Stimulated activated CD8-positive, alpha-beta memory T cell treated with anti-CD3 and anti-CD28 coated beads, Interleukin-7, amount 100 ng/mL, for 48 hours (primary cell): ENCODE measurements around the gene MAGEB10.
"Not testable (repeated sequence)": the region's sequence is repeated elsewhere in the genome, so short reads cannot be mapped to it uniquely, and the experiment has no call there.

ENCODE experiments used
- DNase-seq, 2 donors: peaks; one replicate each; pipeline ENCODE4 v3.0.0-alpha.2; 2020; ENCODE audit warnings: low read depth in 1 of 2; ENCODE audit errors: extremely low read depth in 1 of 2

The MAGEB10 gene

GRCh38 chrX:27807690-27808089 is at the start of gene MAGEB10:
TSS of gene MAGEB10 (plus strand) at chrX:27807990. CDS start at chrX:27821307, 13,317 bp downstream.
- no peak for DNase-seq

GRCh38 chrX:27765718-27766117 is 42.1 kb upstream of the MAGEB10 start:
- no peak for DNase-seq

- DNase-seq, result no peak
Observed at GRCh38 chrX:27767387-27767786, 40.4 kb upstream of the MAGEB10 start.

DNA sequence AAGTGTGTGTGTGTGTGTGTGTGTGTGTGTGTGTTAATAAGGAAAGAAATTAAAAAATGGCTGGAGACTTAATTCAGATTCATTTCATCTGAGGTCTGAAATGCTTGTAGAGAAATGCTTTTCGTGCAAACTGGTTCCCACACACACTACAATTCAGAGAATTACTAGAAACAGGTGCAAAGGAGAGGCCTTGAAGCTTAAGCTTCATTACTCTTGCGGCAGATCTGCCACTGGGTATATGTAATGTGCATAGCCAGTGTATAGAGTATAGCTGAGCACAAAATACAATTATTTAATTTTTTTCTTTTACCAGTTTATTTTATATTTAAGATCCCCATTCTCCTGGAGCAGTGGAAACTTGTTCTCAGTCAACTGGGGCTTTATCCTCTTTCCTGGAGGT is 31.8 kb upstream of the MAGEB10 start:
- no peak for DNase-seq

- no peak for DNase-seq
Observed at GRCh38 chrX:27796640-27797257, 11.0 kb upstream of the MAGEB10 start.

- no peak for DNase-seq
Observed at GRCh38 chrX:27797575-27797974, 10.2 kb upstream of the MAGEB10 start.

- DNase-seq, result no peak
Observed at GRCh38 chrX:27808226-27808625, 436 bp downstream of the MAGEB10 start.

GRCh38 chrX:27808991-27809859 is 1.4 kb downstream of the MAGEB10 start:
- DNase-seq, result not testable (repeated sequence)

DNA sequence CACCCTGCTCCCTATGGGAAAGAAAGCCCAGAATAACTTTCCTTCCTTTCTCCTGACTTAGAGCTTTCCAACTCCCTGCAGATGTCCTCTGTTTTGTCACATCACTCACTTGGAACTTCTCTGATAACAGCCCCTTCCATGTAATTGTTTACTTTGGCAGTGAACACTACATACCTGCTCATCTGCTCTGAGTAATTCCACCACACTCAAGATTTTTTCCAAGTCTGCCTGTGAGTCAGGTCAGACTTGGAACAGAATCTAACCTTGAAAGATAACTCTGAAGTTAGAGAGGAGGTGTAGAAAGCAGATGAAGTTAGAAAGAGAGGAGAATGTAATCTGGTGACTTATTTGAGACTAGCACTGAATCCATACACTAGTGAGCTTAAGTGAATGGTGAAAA is 7.4 kb downstream of the MAGEB10 start:
- no peak for DNase-seq

DNA sequence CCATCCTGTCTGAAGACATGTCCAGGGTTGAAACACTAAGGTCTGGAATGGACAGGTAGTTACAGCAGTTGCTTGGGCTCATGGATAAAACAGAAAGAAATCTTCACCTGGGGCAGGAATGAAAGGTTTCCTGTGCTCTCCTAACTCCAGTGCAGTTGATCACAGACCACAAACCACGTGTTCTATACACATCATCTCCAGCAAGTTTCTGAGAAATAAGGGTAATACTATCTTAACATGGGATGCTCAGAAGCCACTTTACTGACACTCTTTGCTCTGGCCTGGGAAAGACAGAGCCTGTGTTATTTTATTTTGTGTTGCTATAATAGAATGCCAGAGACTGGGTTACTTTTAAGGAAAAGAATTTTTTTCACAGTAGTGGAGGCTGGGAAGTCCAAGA is 16.0 kb downstream of the MAGEB10 start:
- DNase-seq, result no peak

DNA sequence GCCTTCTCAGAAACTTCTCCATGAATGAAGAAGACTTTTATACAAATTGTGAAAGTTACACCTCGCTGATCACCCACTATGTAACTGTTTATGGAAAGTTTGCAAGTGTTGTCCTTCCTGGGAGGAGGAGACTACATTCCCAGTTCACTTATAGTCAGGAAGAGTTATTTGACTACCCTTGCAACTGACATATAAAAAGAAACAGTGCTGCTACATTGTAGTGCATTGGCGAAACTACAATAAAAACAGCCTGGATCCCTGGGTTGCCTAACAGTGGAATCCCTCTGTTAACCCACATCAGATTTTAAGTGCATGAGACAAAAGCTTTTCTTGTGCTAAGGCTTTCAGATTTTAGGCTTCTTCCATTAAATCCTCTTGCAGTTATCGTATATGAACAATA is 30.4 kb downstream of the MAGEB10 start:
- DNase-seq, result no peak

GRCh38 chrX:27840881-27841280 is 33.1 kb downstream of the MAGEB10 start:
- DNase-seq, result no peak

- no peak for DNase-seq
Observed at GRCh38 chrX:27842859-27843258, 35.1 kb downstream of the MAGEB10 start.

GRCh38 chrX:27860337-27860736 is 52.5 kb downstream of the MAGEB10 start:
- DNase-seq, result no peak

GRCh38 chrX:27863809-27864208 is 56.0 kb downstream of the MAGEB10 start:
- no peak for DNase-seq
